Left ventricle myocardium superior (tissue), 1 donor: Measurements from ENCODE around the gene SDCBP2. TPM values are rescaled to one million over a fixed set of nuclear protein-coding genes. Genes with fewer than 3 reads are reported as not detected.
"Not testable (repeated sequence)": the region's sequence is repeated elsewhere in the genome, so short reads cannot be mapped to it uniquely, and the experiment has no call there.

Experiments
- ATAC-seq: fragments of 200-7000 bp; cut with Tn5 transposase; one replicate; pipeline ENCODE4 v1.9.1; 2020; ENCODE audit warnings: mild to moderate bottlenecking, moderate library complexity
- DNase-seq: peaks from one replicate; pipeline ENCODE4 v3.0.0-alpha.2; 2020
- intact Hi-C: fragments of 100-400 bp; cut with micrococcal nuclease; formaldehyde crosslinking; loops from one replicate; pipeline ENCODE4 v1.11.0; 2022
- total RNA-seq: library from RNA; stranded (reverse); fragmentation: NEBNext Ultra II Directional; extraction: Animal tissue kit (Norgen Biotek cat#: 25700); gene quantifications from one replicate; pipeline ENCODE4 v1.2.1, GENCODE V29; 2021
- donor health status: DM: no; HTN: yes; CAD: no; lungs with severe emphysema.

The SDCBP2 gene
- total RNA-seq, 1 donor from 2014 or later = 1.5 TPM

- ATAC-seq (no peak), DNase-seq (no peak)
- intact Hi-C loops = no loop called here
These were observed 34.6 kb upstream of the SDCBP2 start for GRCh38 chr20:1363522-1363921.

GRCh38 chr20:1362484-1362883 lies 33.5 kb upstream of the SDCBP2 start:
- ATAC-seq (no peak), DNase-seq (no peak)
- intact Hi-C loops = no loop called here

- ATAC-seq = no peak
- intact Hi-C loops = no loop called here
- no peak for DNase-seq
These were observed 31.3 kb upstream of the SDCBP2 start for GRCh38 chr20:1360094-1360846.

- intact Hi-C loops = no loop called here
- DNase-seq = no peak
- no peak for ATAC-seq
These were observed 29.2 kb upstream of the SDCBP2 start for GRCh38 chr20:1357921-1358671.

GRCh38 chr20:1353956-1354355 lies 25.0 kb upstream of the SDCBP2 start:
- ATAC-seq (no peak), DNase-seq (no peak)
- intact Hi-C loops = no loop called here

GRCh38 chr20:1346315-1346969 lies 17.5 kb upstream of the SDCBP2 start:
- intact Hi-C loops = no loop called here
- ATAC-seq = no peak
- DNase-seq = no peak

GRCh38 chr20:1345756-1346093 lies 16.8 kb upstream of the SDCBP2 start:
- DNase-seq (no peak), ATAC-seq (no peak)
- intact Hi-C loops = no loop called here

GRCh38 chr20:1345030-1345755 lies 16.3 kb upstream of the SDCBP2 start:
- DNase-seq = no peak
- intact Hi-C loops = no loop called here
- ATAC-seq = no peak

- ATAC-seq, DNase-seq, intact Hi-C loops: not testable (repeated sequence)
These were observed 14.6 kb upstream of the SDCBP2 start for GRCh38 chr20:1343446-1344124.

- intact Hi-C loops = no loop called here
- DNase-seq = no peak
- no peak for ATAC-seq
These were observed 12.8 kb upstream of the SDCBP2 start for GRCh38 chr20:1341561-1342265.

GRCh38 chr20:1338801-1339200 lies 9.9 kb upstream of the SDCBP2 start:
- intact Hi-C loops = no loop called here
- no peak for ATAC-seq
- no peak for DNase-seq

- no peak for DNase-seq
- intact Hi-C loops = no loop called here
- ATAC-seq = no peak
These were observed 9.2 kb upstream of the SDCBP2 start for GRCh38 chr20:1338096-1338495.

- ATAC-seq = no peak
- DNase-seq = no peak
- intact Hi-C loops = no loop called here
These were observed 8.5 kb upstream of the SDCBP2 start for GRCh38 chr20:1337441-1337840.

GRCh38 chr20:1336699-1337367 lies 7.9 kb upstream of the SDCBP2 start:
- intact Hi-C loops = no loop called here
- DNase-seq (peak; percentile 88), ATAC-seq (peak; percentile 95)

- no peak for ATAC-seq
- intact Hi-C loops = no loop called here
These were observed 7.2 kb upstream of the SDCBP2 start for GRCh38 chr20:1335961-1336698.

GRCh38 chr20:1334761-1335160 lies 5.8 kb upstream of the SDCBP2 start:
- no peak for DNase-seq
- intact Hi-C loops = no loop called here
- no peak for ATAC-seq

More at GRCh38 chr20:1335961-1336698, 7.2 kb upstream of the SDCBP2 start:
- DNase-seq = no peak

GRCh38 chr20:1334370-1334731 lies 5.4 kb upstream of the SDCBP2 start:
- intact Hi-C loops = no loop called here
- ATAC-seq (no peak), DNase-seq (no peak)
